Uterus (tissue), 4 donors: ENCODE measurements around the gene SYT14. TPM values are rescaled to one million over a fixed set of nuclear protein-coding genes. Genes with fewer than 3 reads are reported as not detected.
"Not testable (repeated sequence)": the region's sequence is repeated elsewhere in the genome, so short reads cannot be mapped to it uniquely, and the experiment has no call there.

Experiments used
- DNase-seq, 2 donors: peaks; one replicate each; pipeline ENCODE4 v3.0.0-alpha.2; 2019 to 2020
- H3K27ac ChIP-seq, 2 donors: fragments of 200-600 bp; sonication (generic); 1 replicate in 1 of 2; 2 replicates in 1 of 2; pipeline ENCODE4 v1.5.1; 2016 to 2018
- H3K27me3 ChIP-seq, 2 donors: fragments of 200-600 bp; sonication (generic); one replicate each; pipeline ENCODE4 v1.5.1; 2018 to 2019; ENCODE audit warnings: control low read depth in 1 of 2
- H3K36me3 ChIP-seq, 2 donors: fragments of 200-600 bp; sonication (generic); one replicate each; pipeline ENCODE4 v1.5.1; 2019; ENCODE audit warnings: control low read depth in 1 of 2
- H3K4me1 ChIP-seq, 2 donors: fragments of 200-600 bp; sonication (generic); one replicate each; pipeline ENCODE4 v1.5.1; 2018 to 2019; ENCODE audit warnings: control low read depth in 1 of 2
- H3K4me3 ChIP-seq, 2 donors: fragments of 200-600 bp; sonication (generic); 1 replicate in 1 of 2; 2 replicates in 1 of 2; pipeline ENCODE4 v1.5.1; 2018 to 2019; ENCODE audit warnings: mild to moderate bottlenecking in 1 of 2
- H3K9me3 ChIP-seq, 2 donors: fragments of 200-600 bp; sonication (generic); one replicate each; pipeline ENCODE4 v1.5.1; 2019; ENCODE audit warnings: control low read depth in 1 of 2
- POLR2A ChIP-seq, 2 donors: fragments of 450-650 bp; IDR thresholded peaks; one replicate each; pipeline ENCODE4 v1.6.1; 2016; ENCODE audit warnings: antibody characterized with exemption in 2 of 2, mild to moderate bottlenecking in 1 of 2, moderate library complexity in 1 of 2
- intact Hi-C: fragments of 100-400 bp; cut with DNase I; formaldehyde crosslinking; loops from one replicate; pipeline ENCODE4 v1.15.1; 2023; ENCODE audit warnings: low total_unique reads
- total RNA-seq, 4 donors: library from RNA; depleted of rRNA in 3 of 4; stranded (reverse); fragments of >200 nt in 3 of 4; gene quantifications; one replicate each; pipeline versions ENCODE4 v1.1.0 to v1.2.4, GENCODE V29; 2014 to 2023
- TF ChIP-seq, protein P1 (sequence below), 4 experiments: fragments of 200-600 bp in 2 of 4; fragments of 450-650 bp in 2 of 4; sonication (generic) in 2 of 4; IDR thresholded peaks; one replicate each; pipeline ENCODE4 v1.5.1; 2016 to 2019; ENCODE audit warnings: antibody characterized with exemption in 4 of 4, mild to moderate bottlenecking in 2 of 4, moderate library complexity in 1 of 4
- donor health status: DM: yes; HTN: yes; CAD: no.

The SYT14 gene
- total RNA-seq, 4 donors from 2014 or later: under 0.01 to 1.0 TPM; not detected in 2

DNA sequence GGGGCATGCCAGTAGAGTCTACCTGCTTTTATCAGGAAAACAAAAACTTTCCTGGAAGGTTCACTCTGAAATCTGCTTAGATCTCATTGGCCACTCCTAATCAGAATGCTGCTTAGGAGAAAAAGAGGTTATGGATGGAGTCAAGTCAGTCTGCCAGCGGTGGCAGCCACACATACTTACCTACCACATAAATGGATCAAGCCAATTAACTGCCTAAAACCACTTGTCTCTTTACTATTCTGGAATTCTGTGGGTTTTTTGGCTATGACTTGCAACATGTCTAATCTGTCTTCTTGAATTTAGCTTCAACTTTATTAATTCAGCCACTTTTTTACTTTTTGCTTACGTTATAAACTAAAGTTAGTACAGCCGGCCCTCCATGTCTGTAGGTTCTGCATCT lies 154.3 kb downstream of the SYT14 start:
- no peak for DNase-seq
- Histone ChIP-seq H3K27me3 (no peaks in the 10 kb centered on the region), H3K36me3 (no peaks in the 10 kb centered on the region), H3K4me1 (no peaks in the 10 kb centered on the region), H3K9me3 (no peaks in the 10 kb centered on the region), H3K27ac (no peak overlapping the region), H3K4me3 (no peak overlapping the region)
- no peak for TF ChIP-seq POLR2A (IDR thresholded peaks at IDR 0.05)
- TF ChIP-seq, protein P1, sequence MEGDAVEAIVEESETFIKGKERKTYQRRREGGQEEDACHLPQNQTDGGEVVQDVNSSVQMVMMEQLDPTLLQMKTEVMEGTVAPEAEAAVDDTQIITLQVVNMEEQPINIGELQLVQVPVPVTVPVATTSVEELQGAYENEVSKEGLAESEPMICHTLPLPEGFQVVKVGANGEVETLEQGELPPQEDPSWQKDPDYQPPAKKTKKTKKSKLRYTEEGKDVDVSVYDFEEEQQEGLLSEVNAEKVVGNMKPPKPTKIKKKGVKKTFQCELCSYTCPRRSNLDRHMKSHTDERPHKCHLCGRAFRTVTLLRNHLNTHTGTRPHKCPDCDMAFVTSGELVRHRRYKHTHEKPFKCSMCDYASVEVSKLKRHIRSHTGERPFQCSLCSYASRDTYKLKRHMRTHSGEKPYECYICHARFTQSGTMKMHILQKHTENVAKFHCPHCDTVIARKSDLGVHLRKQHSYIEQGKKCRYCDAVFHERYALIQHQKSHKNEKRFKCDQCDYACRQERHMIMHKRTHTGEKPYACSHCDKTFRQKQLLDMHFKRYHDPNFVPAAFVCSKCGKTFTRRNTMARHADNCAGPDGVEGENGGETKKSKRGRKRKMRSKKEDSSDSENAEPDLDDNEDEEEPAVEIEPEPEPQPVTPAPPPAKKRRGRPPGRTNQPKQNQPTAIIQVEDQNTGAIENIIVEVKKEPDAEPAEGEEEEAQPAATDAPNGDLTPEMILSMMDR (IDR thresholded peaks at IDR 0.05): no peak
- intact Hi-C loops: no loop called here

DNA sequence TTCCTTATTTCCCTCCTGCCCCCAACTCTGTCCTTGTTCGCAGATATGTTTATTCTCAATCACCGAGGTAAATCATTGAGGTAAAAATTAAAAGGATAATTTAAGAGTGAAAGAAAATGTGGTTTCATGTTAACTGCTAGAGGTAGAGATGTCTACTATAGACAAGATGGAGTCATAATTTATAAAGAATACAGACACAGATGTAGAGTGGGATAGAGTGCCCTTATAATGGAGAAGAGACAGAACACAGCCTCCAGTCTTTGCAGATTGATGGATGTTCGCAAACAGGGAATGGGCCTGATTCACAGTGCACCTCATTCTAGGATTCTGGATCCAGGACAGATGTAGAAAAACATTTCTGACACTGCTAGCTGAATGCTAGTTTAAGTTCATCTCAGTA lies 155.4 kb downstream of the SYT14 start:
- DNase-seq: no peak
- intact Hi-C loops: no loop called here
- TF ChIP-seq POLR2A (IDR thresholded peaks at IDR 0.05): no peak
- TF ChIP-seq, protein P1 (IDR thresholded peaks at IDR 0.05): no peak
- H3K4me3 ChIP-seq: no peak overlapping the region
- H3K27me3 ChIP-seq: no peaks in the 10 kb centered on the region
- no peaks in the 10 kb centered on the region for H3K9me3 ChIP-seq
- no peak overlapping the region for H3K27ac ChIP-seq
- no peaks in the 10 kb centered on the region for H3K36me3 ChIP-seq
- no peaks in the 10 kb centered on the region for H3K4me1 ChIP-seq

DNA sequence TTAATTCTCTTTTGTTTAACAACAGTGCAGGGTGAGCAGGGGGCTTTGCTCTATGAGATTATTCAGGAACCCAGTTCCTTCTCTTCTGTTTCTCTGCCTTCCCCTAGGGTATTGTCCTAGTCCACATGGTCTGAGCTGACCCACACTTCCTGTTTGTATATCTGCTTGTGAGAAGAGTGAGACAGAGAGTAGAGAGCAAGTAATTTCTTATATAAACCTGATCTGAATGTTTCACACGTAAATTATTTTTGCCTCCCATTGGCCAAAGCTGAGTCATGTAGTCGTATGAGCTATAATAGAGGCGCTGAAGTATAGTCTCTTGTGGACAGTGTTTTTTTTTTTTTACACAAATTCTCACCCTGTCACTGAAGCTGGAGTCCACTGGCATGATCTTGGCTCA lies 160.3 kb downstream of the SYT14 start:
- no peak for DNase-seq
- H3K36me3 ChIP-seq: no peaks in the 10 kb centered on the region
- H3K4me1 ChIP-seq: no peaks in the 10 kb centered on the region
- intact Hi-C loops: no loop called here
- H3K27me3 ChIP-seq: no peaks in the 10 kb centered on the region
- H3K27ac ChIP-seq: no peak overlapping the region
- TF ChIP-seq, protein P1 (IDR thresholded peaks at IDR 0.05): no peak
- no peak for TF ChIP-seq POLR2A (IDR thresholded peaks at IDR 0.05)
- H3K9me3 ChIP-seq: no peaks in the 10 kb centered on the region
- no peak overlapping the region for H3K4me3 ChIP-seq

DNA sequence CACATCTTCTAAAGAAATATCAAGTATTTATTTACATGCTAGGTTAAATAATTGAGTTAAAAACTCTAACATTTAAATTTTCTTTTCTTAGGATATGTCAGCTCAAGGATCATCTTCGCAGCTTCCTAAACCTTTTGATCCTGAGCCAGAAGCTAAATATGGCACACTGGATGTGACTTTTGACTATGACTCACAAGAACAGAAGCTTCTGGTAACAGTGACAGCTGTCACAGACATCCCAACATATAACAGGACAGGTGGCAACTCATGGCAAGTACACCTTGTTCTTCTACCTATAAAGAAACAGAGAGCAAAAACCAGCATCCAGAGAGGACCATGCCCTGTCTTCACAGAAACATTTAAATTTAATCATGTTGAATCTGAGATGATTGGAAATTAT lies 161.9 kb downstream of the SYT14 start:
- Histone ChIP-seq H3K9me3 (no peaks in the 10 kb centered on the region), H3K36me3 (no peaks in the 10 kb centered on the region), H3K4me1 (no peaks in the 10 kb centered on the region), H3K4me3 (no peak overlapping the region), H3K27me3 (no peaks in the 10 kb centered on the region), H3K27ac (no peak overlapping the region)
- no peak for DNase-seq
- intact Hi-C loops: no loop called here
- no peak for TF ChIP-seq POLR2A (IDR thresholded peaks at IDR 0.05)
- TF ChIP-seq, protein P1 (IDR thresholded peaks at IDR 0.05): no peak

DNA sequence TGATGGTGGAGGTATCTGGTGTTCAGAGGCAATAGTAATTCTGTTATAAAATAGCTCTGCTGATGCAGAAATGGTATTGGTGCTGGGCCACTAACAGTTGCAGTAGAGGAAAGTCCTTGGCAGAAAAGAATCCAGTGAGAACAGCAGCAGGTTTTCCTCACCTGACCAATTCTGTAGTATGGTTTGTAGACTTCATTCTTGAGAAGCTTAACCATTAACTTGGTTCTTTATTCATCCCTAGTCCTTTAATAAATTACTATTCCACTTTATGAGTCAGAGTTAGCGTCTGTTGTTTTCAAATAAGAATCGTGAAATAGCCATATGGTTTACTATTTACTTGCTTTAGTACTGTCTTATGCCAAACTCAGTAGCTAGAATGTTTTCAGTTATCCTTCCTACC lies 166.1 kb downstream of the SYT14 start:
- H3K36me3 ChIP-seq: no peaks in the 10 kb centered on the region
- TF ChIP-seq, protein P1 (IDR thresholded peaks at IDR 0.05): no peak
- no peaks in the 10 kb centered on the region for H3K27me3 ChIP-seq
- no peaks in the 10 kb centered on the region for H3K4me1 ChIP-seq
- no peak for DNase-seq
- intact Hi-C loops: no loop called here
- H3K9me3 ChIP-seq: no peaks in the 10 kb centered on the region
- H3K4me3 ChIP-seq: no peak overlapping the region
- H3K27ac ChIP-seq: no peak overlapping the region

DNA sequence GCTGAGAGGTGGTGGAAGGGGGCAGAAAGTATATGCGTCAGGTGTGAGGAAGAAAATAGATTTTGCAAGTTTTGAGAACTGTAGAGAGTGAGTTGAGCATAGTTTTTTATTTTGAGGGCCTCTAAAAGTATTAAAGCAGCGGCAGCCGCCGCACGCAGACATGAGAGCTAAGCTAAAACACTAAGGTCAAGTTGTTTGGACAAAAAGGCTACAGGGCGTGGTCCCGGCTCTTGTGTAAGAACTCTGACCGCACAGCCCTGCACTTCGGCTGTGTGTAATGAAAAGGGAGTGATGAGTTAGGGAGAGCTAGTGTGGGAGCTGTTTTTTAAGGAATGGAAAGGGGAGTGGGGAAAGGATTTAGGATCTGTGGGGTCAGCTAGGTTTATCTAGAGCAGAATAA lies 174.9 kb downstream of the SYT14 start:
- H3K36me3 ChIP-seq, H3K27ac ChIP-seq, DNase-seq, H3K27me3 ChIP-seq, H3K4me1 ChIP-seq, H3K4me3 ChIP-seq, intact Hi-C loops, H3K9me3 ChIP-seq: not testable (repeated sequence)
